Dermis microvascular lymphatic vessel endothelial cell (primary cell): ENCODE data around the gene HKDC1. TPM values are rescaled to one million over a fixed set of nuclear protein-coding genes. Genes with fewer than 3 reads are reported as not detected.

Experiments used
- total RNA-seq: library from RNA; depleted of rRNA; stranded (reverse); fragments of >200 nt; gene quantifications from 2 replicates; pipeline ENCODE4 v1.2.1, GENCODE V29; 2014

HKDC1 gene
- total RNA-seq, 1 donor from 2014 or later = 0.13 TPM

Other genes starting within 250 kb of the HKDC1 start
- gene KIFBP, start 231.5 kb upstream of the HKDC1 start, total RNA-seq = 23.9 and 26.3 TPM in 2 replicates
- gene SRGN, start 132.2 kb upstream of the HKDC1 start, total RNA-seq = 218 and 298 TPM in 2 replicates
- 29.4 and 35.8 TPM in 2 replicates for gene VPS26A, start 96.2 kb upstream of the HKDC1 start, total RNA-seq
- 18.4 and 18.8 TPM in 2 replicates for gene SUPV3L1, start 40.1 kb upstream of the HKDC1 start, total RNA-seq
- 97.1 and 113 TPM in 2 replicates for gene HK1, start 58.2 kb downstream of the HKDC1 start, total RNA-seq
- under 0.01 and 0.63 TPM in 2 replicates for gene TACR2, start 196.6 kb downstream of the HKDC1 start, total RNA-seq
- 65.1 and 150 TPM in 2 replicates for gene TSPAN15, start 231.1 kb downstream of the HKDC1 start, total RNA-seq